Neutrophil (primary cell): ENCODE results near the gene MGAT3.

Source experiments
- H3K27ac ChIP-seq: fragments of 200-600 bp; sonication (generic); 2 replicates; pipeline ENCODE4 v1.5.1; 2016; ENCODE audit warnings: mild to moderate bottlenecking, moderate library complexity
- H3K27me3 ChIP-seq: fragments of 200-600 bp; sonication (generic); 2 replicates; pipeline ENCODE4 v1.6.0; 2016; ENCODE audit warnings: mild to moderate bottlenecking
- H3K36me3 ChIP-seq: fragments of 200-600 bp; sonication (generic); 2 replicates; pipeline ENCODE4 v1.5.1; 2017
- H3K4me1 ChIP-seq, 2 experiments: fragments of 200-600 bp in 1 of 2; sonication (generic) in 1 of 2; 1 replicate in 1 of 2; 2 replicates in 1 of 2; pipeline versions ENCODE4 v1.5.1 to v1.6.1; 2013 to 2016; ENCODE audit warnings: low read depth in 1 of 2, low read length in 1 of 2, mild to moderate bottlenecking in 1 of 2, moderate library complexity in 1 of 2; ENCODE audit not compliant: control insufficient read depth in 1 of 2, insufficient read depth in 1 of 2
- H3K4me3 ChIP-seq, 2 experiments: fragments of 200-600 bp in 1 of 2; sonication (generic) in 1 of 2; 1 replicate in 1 of 2; 2 replicates in 1 of 2; pipeline ENCODE4 v1.5.1; 2013 to 2016; ENCODE audit warnings: low read depth in 1 of 2, low read length in 1 of 2, mild to moderate bottlenecking in 1 of 2, moderate library complexity in 1 of 2
- H3K9me3 ChIP-seq: fragments of 200-600 bp; sonication (generic); 2 replicates; pipeline ENCODE4 v1.5.1; 2016
- CTCF ChIP-seq: fragments of 200-600 bp; sonication (generic); IDR thresholded peaks from 2 replicates; pipeline ENCODE4 v1.5.1; 2016; ENCODE audit warnings: antibody characterized with exemption

The MGAT3 gene

GRCh38 chr22:39414377-39414776 lies 42.4 kb upstream of the MGAT3 start:
- Histone ChIP-seq H3K9me3 (no peaks in the 10 kb centered on the region), H3K27me3 (no peaks in the 10 kb centered on the region), H3K27ac (no peak overlapping the region), H3K4me3 (no peak overlapping the region), H3K36me3 (peaks cover 44% of the 10 kb centered on the region), H3K4me1 (peaks cover 28 to 38% of the 10 kb centered on the region in 2 experiments)
- TF ChIP-seq CTCF = no peak

- Histone ChIP-seq H3K27ac (no peak overlapping the region), H3K36me3 (peaks cover 49% of the 10 kb centered on the region), H3K27me3 (no peaks in the 10 kb centered on the region), H3K4me1 (peaks cover 28 to 35% of the 10 kb centered on the region in 2 experiments), H3K4me3 (no peak overlapping the region), H3K9me3 (no peaks in the 10 kb centered on the region)
- TF ChIP-seq CTCF = no peak
Measured at GRCh38 chr22:39414886-39415285, 41.9 kb upstream of the MGAT3 start.

GRCh38 chr22:39415506-39415905 lies 41.3 kb upstream of the MGAT3 start:
- Histone ChIP-seq H3K4me1 (peaks cover 24 to 29% of the 10 kb centered on the region in 2 experiments), H3K27ac (no peak overlapping the region), H3K9me3 (no peaks in the 10 kb centered on the region), H3K36me3 (peaks cover 56% of the 10 kb centered on the region), H3K4me3 (no peak overlapping the region), H3K27me3 (no peaks in the 10 kb centered on the region)
- no peak for TF ChIP-seq CTCF

GRCh38 chr22:39416319-39416718 lies 40.5 kb upstream of the MGAT3 start:
- TF ChIP-seq CTCF = no peak
- H3K36me3 ChIP-seq = peaks cover 64% of the 10 kb centered on the region
- no peaks in the 10 kb centered on the region for H3K27me3 ChIP-seq

GRCh38 chr22:39417641-39418040 lies 39.2 kb upstream of the MGAT3 start:
- H3K36me3 ChIP-seq = peaks cover 76% of the 10 kb centered on the region
- peaks cover 9 to 10% of the 10 kb centered on the region in 2 experiments for H3K4me1 ChIP-seq
- TF ChIP-seq CTCF = no peak
- H3K9me3 ChIP-seq = no peaks in the 10 kb centered on the region
- H3K27ac ChIP-seq = no peak overlapping the region
- no peak overlapping the region for H3K4me3 ChIP-seq
- H3K27me3 ChIP-seq = no peaks in the 10 kb centered on the region

More at GRCh38 chr22:39416319-39416718, 40.5 kb upstream of the MGAT3 start:
- Histone ChIP-seq H3K9me3 (no peaks in the 10 kb centered on the region), H3K4me1 (peaks cover 22 to 24% of the 10 kb centered on the region in 2 experiments), H3K4me3 (no peak overlapping the region), H3K27ac (no peak overlapping the region)

GRCh38 chr22:39418696-39419095 lies 38.1 kb upstream of the MGAT3 start:
- Histone ChIP-seq H3K27ac (no peak overlapping the region), H3K36me3 (peaks cover 86% of the 10 kb centered on the region)
- TF ChIP-seq CTCF = no peak

More at GRCh38 chr22:39418696-39419095, 38.1 kb upstream of the MGAT3 start:
- H3K4me1 ChIP-seq = no peaks in the 10 kb centered on the region
- no peaks in the 10 kb centered on the region for H3K9me3 ChIP-seq
- H3K27me3 ChIP-seq = no peaks in the 10 kb centered on the region
- H3K4me3 ChIP-seq = no peak overlapping the region
